Fibroblast of lung (primary cell): ENCODE results near the gene STRA6. TPM values are rescaled to one million over a fixed set of nuclear protein-coding genes. Genes with fewer than 3 reads are reported as not detected.

ENCODE experiments used
- DNase-seq, 2 donors: peaks; one replicate each; pipeline versions ENCODE4 v3.0.0 to v3.0.0-alpha.2; 2010; ENCODE audit warnings: low read depth in 2 of 2
- H2AFZ ChIP-seq: 2 replicates; pipeline ENCODE4 v1.5.1; 2012; ENCODE audit warnings: low read length, control low read depth, inconsistent platforms
- H3K27ac ChIP-seq: 2 replicates; pipeline ENCODE4 v1.5.1; 2011; ENCODE audit warnings: low read length, control low read depth; ENCODE audit not compliant: insufficient read depth
- H3K27me3 ChIP-seq: 2 replicates; pipeline ENCODE4 v1.5.1; 2011; ENCODE audit warnings: mild to moderate bottlenecking, low read length; ENCODE audit not compliant: control insufficient read depth, insufficient read depth
- H3K36me3 ChIP-seq: 2 replicates; pipeline ENCODE4 v1.5.1; 2011; ENCODE audit warnings: low read length; ENCODE audit not compliant: control insufficient read depth, insufficient read depth
- H3K4me1 ChIP-seq: 2 replicates; pipeline ENCODE4 v1.5.1; 2011; ENCODE audit warnings: low read length; ENCODE audit not compliant: control insufficient read depth, insufficient read depth; ENCODE audit errors: extremely low read depth
- H3K4me2 ChIP-seq: 2 replicates; pipeline ENCODE4 v1.5.1; 2011; ENCODE audit warnings: low read length, control low read depth; ENCODE audit not compliant: insufficient read depth; ENCODE audit errors: extremely low read depth
- H3K4me3 ChIP-seq, 4 experiments: fragments of 200-600 bp in 1 of 4; sonication (generic) in 1 of 4; replicated peaks in 1 of 4; 2 replicates each; pipeline ENCODE4 v1.5.1; 2011 to 2016; ENCODE audit warnings: low read length in 4 of 4, low read depth in 3 of 4, mild to moderate bottlenecking in 3 of 4, control low read depth in 2 of 4, inconsistent platforms in 1 of 4, mixed read lengths in 1 of 4; ENCODE audit not compliant: insufficient read depth in 1 of 4; ENCODE audit errors: control extremely low read depth in 1 of 4
- H3K79me2 ChIP-seq: 2 replicates; pipeline ENCODE4 v1.5.1; 2012; ENCODE audit warnings: mild to moderate bottlenecking, low read length, inconsistent platforms; ENCODE audit not compliant: control insufficient read depth, insufficient read depth
- H3K9ac ChIP-seq: 2 replicates; pipeline ENCODE4 v1.5.1; 2011; ENCODE audit warnings: mild to moderate bottlenecking, low read length, control low read depth; ENCODE audit not compliant: insufficient read depth
- H3K9me3 ChIP-seq: 2 replicates; pipeline ENCODE4 v1.5.1; 2012; ENCODE audit warnings: low read depth, low read length; ENCODE audit not compliant: control insufficient read depth, insufficient read depth
- H4K20me1 ChIP-seq: 2 replicates; pipeline ENCODE4 v1.5.1; 2011; ENCODE audit warnings: low read length; ENCODE audit not compliant: control insufficient read depth, insufficient read depth; ENCODE audit errors: extremely low read depth
- EZH2 ChIP-seq: IDR thresholded peaks from 2 replicates; pipeline ENCODE4 v1.5.1; 2012; ENCODE audit warnings: low read length, control low read depth, mild to moderate bottlenecking; ENCODE audit errors: missing control alignments
- polyA plus RNA-seq, 2 donors: library from polyadenylated mRNA; depleted of rRNA in 1 of 2; stranded (reverse) in 1 of 2; unstranded in 1 of 2; fragments of >200 nt; gene quantifications; 2 replicates each; pipeline ENCODE4 v1.2.1, GENCODE V29; 2011 to 2012; ENCODE audit warnings: missing spikeins in 1 of 2
- total RNA-seq: library from RNA; depleted of rRNA; stranded (reverse); fragments of >200 nt; gene quantifications from 2 replicates; pipeline ENCODE4 v1.2.1, GENCODE V29; 2014
- TF ChIP-seq, protein P1 (sequence below), 2 donors: IDR thresholded peaks in 1 of 2; conservative IDR thresholded peaks in 1 of 2; 1 replicate in 1 of 2; 2 replicates in 1 of 2; pipeline ENCODE4 v1.5.1; 2011 to 2012; ENCODE audit warnings: low read length in 2 of 2, control low read depth in 1 of 2, inconsistent platforms in 1 of 2, low read depth in 1 of 2, mild to moderate bottlenecking in 1 of 2

STRA6 gene
- total and polyA plus RNA-seq, 2 donors (not counting 1 experiment from before 2014, with no cell fraction given) = 0.17 TPM; not detected in 1

DNA sequence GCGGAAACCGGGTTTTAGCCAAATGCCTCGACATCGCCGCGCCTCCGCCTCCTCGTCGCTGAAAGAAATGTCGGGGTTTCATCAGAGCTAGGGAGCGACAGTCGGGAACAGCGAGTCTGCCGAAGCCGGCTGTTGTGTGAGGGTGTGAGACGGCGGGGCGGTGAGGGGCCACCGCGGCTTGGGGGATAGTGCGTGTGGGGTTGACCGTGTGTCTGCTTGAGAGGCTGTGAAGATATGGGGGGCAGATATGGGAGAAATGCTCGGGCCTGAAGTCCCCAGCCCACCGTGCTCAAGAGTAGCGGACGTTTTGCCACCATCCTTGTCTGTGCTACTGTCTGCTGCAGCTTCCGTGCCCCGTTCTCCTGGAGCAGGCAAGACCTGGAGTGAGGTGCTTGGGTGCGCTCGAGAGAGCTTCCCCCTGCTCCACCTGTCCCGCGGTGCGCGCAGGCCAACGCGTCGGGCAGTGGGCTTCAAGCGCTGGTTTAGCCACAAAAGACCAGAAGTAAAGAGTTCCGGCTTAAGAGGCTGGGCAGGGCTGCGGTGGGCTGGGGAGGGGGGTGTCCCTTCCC is 72.9 kb downstream of the STRA6 start:
- Histone ChIP-seq H2AFZ (no peak overlapping the region), H3K79me2 (no peaks in the 10 kb centered on the region), H3K27me3 (peaks cover 75% of the 10 kb centered on the region), H3K4me2 (no peak overlapping the region), H3K4me1 (no peaks in the 10 kb centered on the region), H3K9me3 (no peaks in the 10 kb centered on the region), H3K27ac (no peak overlapping the region), H3K4me3 (no peak overlapping the region), H4K20me1 (no peaks in the 10 kb centered on the region), H3K36me3 (no peaks in the 10 kb centered on the region), H3K9ac (no peak overlapping the region)
- DNase-seq = peak in 1 of 2 donors; percentile 5
- TF ChIP-seq, protein P1, sequence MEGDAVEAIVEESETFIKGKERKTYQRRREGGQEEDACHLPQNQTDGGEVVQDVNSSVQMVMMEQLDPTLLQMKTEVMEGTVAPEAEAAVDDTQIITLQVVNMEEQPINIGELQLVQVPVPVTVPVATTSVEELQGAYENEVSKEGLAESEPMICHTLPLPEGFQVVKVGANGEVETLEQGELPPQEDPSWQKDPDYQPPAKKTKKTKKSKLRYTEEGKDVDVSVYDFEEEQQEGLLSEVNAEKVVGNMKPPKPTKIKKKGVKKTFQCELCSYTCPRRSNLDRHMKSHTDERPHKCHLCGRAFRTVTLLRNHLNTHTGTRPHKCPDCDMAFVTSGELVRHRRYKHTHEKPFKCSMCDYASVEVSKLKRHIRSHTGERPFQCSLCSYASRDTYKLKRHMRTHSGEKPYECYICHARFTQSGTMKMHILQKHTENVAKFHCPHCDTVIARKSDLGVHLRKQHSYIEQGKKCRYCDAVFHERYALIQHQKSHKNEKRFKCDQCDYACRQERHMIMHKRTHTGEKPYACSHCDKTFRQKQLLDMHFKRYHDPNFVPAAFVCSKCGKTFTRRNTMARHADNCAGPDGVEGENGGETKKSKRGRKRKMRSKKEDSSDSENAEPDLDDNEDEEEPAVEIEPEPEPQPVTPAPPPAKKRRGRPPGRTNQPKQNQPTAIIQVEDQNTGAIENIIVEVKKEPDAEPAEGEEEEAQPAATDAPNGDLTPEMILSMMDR (conservative IDR thresholded peaks at IDR 0.05 in 1 of 2, IDR thresholded peaks at IDR 0.05 in 1 of 2; ENCODE audit: low read depth in 1 of 2, low read length in 2 of 2) = no peak
- peak; percentile 95 for TF ChIP-seq EZH2

Other genes with a start within 250 kb of the STRA6 start
- gene STOML1, start 210.5 kb downstream of the STRA6 start, total RNA-seq = 9.2 and 24.8 TPM in 2 replicates
- gene STOML1, start 210.5 kb downstream of the STRA6 start, polyA plus RNA-seq = 8.7 and 9.8 TPM in 2 replicates
- 16.4 and 34.0 TPM in 2 replicates for gene PML, start 208.1 kb downstream of the STRA6 start, total RNA-seq
- 11.1 and 15.5 TPM in 2 replicates for gene PML, start 208.1 kb downstream of the STRA6 start, polyA plus RNA-seq
- gene GOLGA6A, start 120.2 kb downstream of the STRA6 start, total RNA-seq = under 0.01 TPM in 1 of 2 replicates, not detected in the other
- gene GOLGA6A, start 120.2 kb downstream of the STRA6 start, polyA plus RNA-seq = not detected in 2 replicates
- not detected in 2 replicates for gene ISLR2, start 72.2 kb downstream of the STRA6 start, total RNA-seq
- not detected in 2 replicates for gene ISLR2, start 72.2 kb downstream of the STRA6 start, polyA plus RNA-seq
- 14.0 and 17.7 TPM in 2 replicates for gene ISLR, start 29.1 kb downstream of the STRA6 start, total RNA-seq
- gene ISLR, start 29.1 kb downstream of the STRA6 start, polyA plus RNA-seq = 17.3 and 34.0 TPM in 2 replicates
- not detected in 2 replicates for gene CCDC33, start 33.5 kb upstream of the STRA6 start, total RNA-seq
- gene CCDC33, start 33.5 kb upstream of the STRA6 start, polyA plus RNA-seq = not detected in 2 replicates
- 0.33 and 0.51 TPM in 2 replicates for gene CYP11A1, start 164.9 kb upstream of the STRA6 start, total RNA-seq
- gene CYP11A1, start 164.9 kb upstream of the STRA6 start, polyA plus RNA-seq = 0.05 and 0.07 TPM in 2 replicates
- gene SEMA7A, start 231.2 kb upstream of the STRA6 start, total RNA-seq = 2.3 and 5.6 TPM in 2 replicates
- gene SEMA7A, start 231.2 kb upstream of the STRA6 start, polyA plus RNA-seq = 12.5 and 18.5 TPM in 2 replicates